HepG2 (cell line): ENCODE data around the gene TMEM39A. TPM values are rescaled to one million over a fixed set of nuclear protein-coding genes. Genes with fewer than 3 reads are reported as not detected.

Experiments used
- CREB3 ChIP-seq: sonication (generic); formaldehyde crosslinking; IDR thresholded peaks from 2 replicates; pipeline ENCODE4 v1.5.0; 2020; ENCODE audit warnings: missing genetic modification reagents
- ELF1 ChIP-seq: sonication (generic); formaldehyde crosslinking; IDR thresholded peaks from 2 replicates; pipeline ENCODE4 v1.4.0; 2020; ENCODE audit warnings: missing genetic modification reagents
- KIAA2018 ChIP-seq: sonication (generic); formaldehyde crosslinking; IDR thresholded peaks from 2 replicates; pipeline ENCODE4 v1.5.0; 2020; ENCODE audit warnings: mild to moderate bottlenecking, missing genetic modification reagents, borderline replicate concordance
- NFE2L1 ChIP-seq: sonication (generic); formaldehyde crosslinking; IDR thresholded peaks from 2 replicates; pipeline ENCODE4 v1.4.0; 2020; ENCODE audit warnings: missing genetic modification reagents, mild to moderate bottlenecking, borderline replicate concordance
- NONO ChIP-seq, 2 experiments: fragments of 450-650 bp in 1 of 2; sonication (generic) in 1 of 2; formaldehyde crosslinking in 1 of 2; IDR thresholded peaks in 1 of 2; conservative IDR thresholded peaks in 1 of 2; 2 replicates each; pipeline versions ENCODE4 v1.6.1 to v1.8.0; 2017 to 2022; ENCODE audit warnings: mild to moderate bottlenecking in 1 of 2, missing genetic modification reagents in 1 of 2, moderate library complexity in 1 of 2
- POLR2A ChIP-seq, 2 experiments: IDR thresholded peaks; 2 replicates each; pipeline ENCODE4 v1.6.1; 2011; ENCODE audit warnings: low read depth in 2 of 2, low read length in 2 of 2, mild to moderate bottlenecking in 1 of 2, moderate library complexity in 1 of 2; ENCODE audit not compliant: insufficient read depth in 1 of 2
- TBX3 ChIP-seq: fragments of 450-650 bp; IDR thresholded peaks from 2 replicates; pipeline ENCODE4 v1.6.1; 2017; ENCODE audit warnings: antibody characterized with exemption, mild to moderate bottlenecking, inconsistent platforms, borderline replicate concordance
- ZBTB1 ChIP-seq: sonication (generic); formaldehyde crosslinking; IDR thresholded peaks from 2 replicates; pipeline ENCODE4 v1.4.0; 2020; ENCODE audit warnings: missing genetic modification reagents, borderline replicate concordance
- ZFY ChIP-seq: sonication (generic); formaldehyde crosslinking; IDR thresholded peaks from 2 replicates; pipeline ENCODE4 v1.4.0; 2020; ENCODE audit warnings: missing genetic modification reagents
- ZNF234 ChIP-seq: sonication (generic); formaldehyde crosslinking; conservative IDR thresholded peaks from 2 replicates; pipeline ENCODE4 v1.5.1; 2020; ENCODE audit warnings: mild to moderate bottlenecking, missing genetic modification reagents
- ZNF33A ChIP-seq: sonication (generic); formaldehyde crosslinking; IDR thresholded peaks from 2 replicates; pipeline ENCODE4 v1.5.1; 2020; ENCODE audit warnings: missing genetic modification reagents, mild to moderate bottlenecking, moderate library complexity, borderline replicate concordance
- ZNF530 ChIP-seq: sonication (generic); formaldehyde crosslinking; IDR thresholded peaks from 2 replicates; pipeline ENCODE4 v1.5.0; 2020; ENCODE audit warnings: low read depth, mild to moderate bottlenecking, missing genetic modification reagents
- ZNF547 ChIP-seq: sonication (generic); formaldehyde crosslinking; IDR thresholded peaks from 2 replicates; pipeline ENCODE4 v1.5.1; 2020; ENCODE audit warnings: mild to moderate bottlenecking, missing genetic modification reagents
- ZNF75D ChIP-seq: sonication (generic); formaldehyde crosslinking; IDR thresholded peaks from 2 replicates; pipeline ENCODE4 v1.8.1; 2023; ENCODE audit warnings: missing genetic modification reagents, mild to moderate bottlenecking, borderline replicate concordance
- ZNF772 ChIP-seq: sonication (generic); formaldehyde crosslinking; IDR thresholded peaks from 2 replicates; pipeline ENCODE4 v1.5.0; 2020; ENCODE audit warnings: mild to moderate bottlenecking, missing genetic modification reagents
- ZNF878 ChIP-seq: sonication (generic); formaldehyde crosslinking; IDR thresholded peaks from 2 replicates; pipeline ENCODE4 v1.8.1; 2023; ENCODE audit warnings: mild to moderate bottlenecking, missing genetic modification reagents, moderate library complexity
- polyA plus RNA-seq, 8 experiments: library from polyadenylated mRNA; depleted of rRNA in 3 of 8; stranded (reverse) in 7 of 8; unstranded in 1 of 8; fragments of >200 nt; fragmentation: Illumina TruSeq in 4 of 8; extraction: Trizol in 4 of 8; gene quantifications; 2 replicates each; pipeline versions ENCODE4 v1.2.1 to v1.2.3, GENCODE V29; 2011 to 2016; ENCODE audit warnings: low read depth in 4 of 8, missing spikeins in 1 of 8, mixed read lengths in 1 of 8; ENCODE audit not compliant: insufficient read depth in 1 of 8
- total RNA-seq, 5 experiments: library from RNA; depleted of rRNA; stranded (reverse); fragments of >200 nt; fragmentation: Illumina TruSeq; extraction: Trizol; gene quantifications; 2 replicates each; pipeline ENCODE4 v1.2.3, GENCODE V29; 2016; ENCODE audit warnings: low read depth in 1 of 5

Gene TMEM39A
- total and polyA plus RNA-seq, 2 of the 13 experiments (the other 11 are each of a cell fraction or from before 2014, with no cell fraction given): 55.8 to 64.9 TPM

GRCh38 chr3:119463171-119464169, at the start of gene TMEM39A (continued):
- TF ChIP-seq KIAA2018 (CRISPR knock-in tag) (no peak; the same call in 1 of the 2 replicates), ZFY (CRISPR knock-in tag) (peak; percentile 77; the same call in 1 of the 2 replicates), ZNF33A (CRISPR knock-in tag) (0 out of 2 replicates have a peak, but pooled peaks have one; percentile 16), ZNF75D (no peak), ELF1 (peak; percentile 93), NFE2L1 (no peak), ZBTB1 (CRISPR knock-in tag) (no peak), ZNF530 (CRISPR knock-in tag) (no peak), CREB3 (CRISPR knock-in tag) (no peak), ZNF878 (peak; percentile 53; the same call in 1 of the 2 replicates), NONO (IDR thresholded peaks at IDR 0.05) (no peak), NONO (CRISPR knock-in tag; conservative IDR thresholded peaks at IDR 0.05) (peak; percentile 97), TBX3 (peak; percentile 84), ZNF772 (CRISPR knock-in tag) (peak; percentile 91), ZNF234 (CRISPR knock-in tag) (no peak), POLR2A (IDR thresholded peaks at IDR 0.05; ENCODE audit: insufficient read depth in 1 of 2, low read depth in 2 of 2, low read length in 2 of 2) (peak; percentile 98 to 99), ZNF547 (CRISPR knock-in tag) (no peak; the same call in 1 of the 2 replicates)
